T-cell (primary cell): ENCODE data around the gene MCM10. TPM values are rescaled to one million over a fixed set of nuclear protein-coding genes. Genes with fewer than 3 reads are reported as not detected.
"Not testable (repeated sequence)": the region's sequence is repeated elsewhere in the genome, so short reads cannot be mapped to it uniquely, and the experiment has no call there.

Experiments
- ATAC-seq, 4 experiments: fragments of 200-7000 bp in 3 of 4; fragments of 150-1000 bp in 1 of 4; cut with Tn5 transposase; replicated peaks in 1 of 4; 1 replicate in 3 of 4; 2 replicates in 1 of 4; pipeline ENCODE4 v1.10.0; 2021; ENCODE audit warnings: moderate library complexity in 3 of 4, mild to moderate bottlenecking in 2 of 4, moderate number of reproducible peaks in 1 of 4
- CTCF ChIA-PET, 2 donors: fragments of 300-600 bp; sonication (Branson Sonifier 250); formaldehyde crosslinking; loops; one replicate each; lab custom pipeline; 2022; ENCODE audit warnings: antibody characterized with exemption in 2 of 2; lab: Charles Lee
- POLR2A ChIA-PET, 2 donors: fragments of 300-600 bp; sonication (Branson Sonifier 250); formaldehyde crosslinking; loops; one replicate each; lab custom pipeline; 2022; ENCODE audit warnings: antibody characterized with exemption in 2 of 2; lab: Charles Lee
- DNase-seq, 35 experiments: peaks; one replicate each; pipeline versions ENCODE4 v3.0.0 to v3.0.0-alpha.2; 2013 to 2023
- H3K27ac ChIP-seq: one replicate; pipeline ENCODE4 v1.5.1; 2013; ENCODE audit warnings: low read length
- H3K27me3 ChIP-seq, 2 experiments: replicated peaks in 1 of 2; 1 replicate in 1 of 2; 2 replicates in 1 of 2; pipeline versions ENCODE4 v1.6.1 to v1.7.0; 2013; ENCODE audit warnings: low read length in 1 of 2, mixed read lengths in 1 of 2; ENCODE audit not compliant: control insufficient read depth in 2 of 2, insufficient read depth in 2 of 2; ENCODE audit errors: extremely low read depth in 1 of 2
- H3K36me3 ChIP-seq, 2 donors: 1 replicate in 1 of 2; 2 replicates in 1 of 2; pipeline versions ENCODE4 v1.6.1 to v1.7.0; 2013; ENCODE audit warnings: low read length in 1 of 2; ENCODE audit not compliant: control insufficient read depth in 2 of 2, insufficient read depth in 1 of 2; ENCODE audit errors: extremely low read depth in 1 of 2
- H3K4me1 ChIP-seq, 2 experiments: 1 replicate in 1 of 2; 2 replicates in 1 of 2; pipeline versions ENCODE4 v1.6.1 to v1.7.0; 2013; ENCODE audit warnings: low read length in 2 of 2, mixed read lengths in 1 of 2; ENCODE audit not compliant: insufficient read depth in 2 of 2, control insufficient read depth in 1 of 2; ENCODE audit errors: extremely low read depth in 1 of 2
- H3K4me3 ChIP-seq, 2 donors: 1 replicate in 1 of 2; 2 replicates in 1 of 2; pipeline versions ENCODE4 v1.5.1 to v1.7.0; 2013; ENCODE audit warnings: mild to moderate bottlenecking in 2 of 2, low read length in 1 of 2, moderate library complexity in 1 of 2; ENCODE audit not compliant: control insufficient read depth in 1 of 2; ENCODE audit errors: extremely low read depth in 1 of 2
- H3K9me3 ChIP-seq: 2 replicates; pipeline ENCODE4 v1.7.0; 2013
- H3K27ac Mint-ChIP-seq, 2 donors: one replicate each; pipeline ENCODE4 v1.8.0; 2020 to 2021; ENCODE audit warnings: mild to moderate bottlenecking in 2 of 2, mixed read lengths in 2 of 2
- H3K27me3 Mint-ChIP-seq, 2 donors: one replicate each; pipeline ENCODE4 v1.8.0; 2021 to 2022; ENCODE audit warnings: mixed read lengths in 2 of 2
- H3K36me3 Mint-ChIP-seq: one replicate; pipeline ENCODE4 v1.8.0; 2021; ENCODE audit warnings: mixed read lengths
- H3K4me1 Mint-ChIP-seq, 3 donors: one replicate each; pipeline ENCODE4 v1.8.0; 2020 to 2022; ENCODE audit warnings: mixed read lengths in 3 of 3, mild to moderate bottlenecking in 1 of 3
- H3K4me3 Mint-ChIP-seq, 3 donors: one replicate each; pipeline ENCODE4 v1.8.0; 2020 to 2022; ENCODE audit warnings: mild to moderate bottlenecking in 3 of 3, mixed read lengths in 3 of 3, moderate library complexity in 3 of 3
- H3K9me3 Mint-ChIP-seq, 3 donors: one replicate each; pipeline ENCODE4 v1.8.0; 2020 to 2022; ENCODE audit warnings: mixed read lengths in 3 of 3
- WGBS: methylation state at CpG from one replicate; pipeline ENCODE4 v1.1.5; 2013; ENCODE audit warnings: missing lambda C conversion rate; ENCODE audit not compliant: insufficient coverage; 5-methylcytosine and 5-hydroxymethylcytosine counted together
- total RNA-seq, 35 experiments: library from RNA in 6 of 35; stranded (reverse) in 6 of 35; fragments of 120-200 nt in 1 of 35; gene quantifications; one replicate each; pipeline versions ENCODE4 v1.2.1 to v1.2.4 and lab custom pipeline; 2013 to 2026

The MCM10 gene
- total RNA-seq, 5 donors from 2014 or later (not counting 1 experiment from before 2014, with no cell fraction given): 0.65 to 1.4 (median 0.82) TPM

- Mint-ChIP-seq H3K9me3 (peaks cover 12 to 32% (median 15%) of the 10 kb centered on the region in 3 donors), H3K4me3 (no peak overlapping the region), H3K4me1 (no peaks in the 10 kb centered on the region), H3K27me3 (no peaks in the 10 kb centered on the region), H3K27ac (no peak overlapping the region), H3K36me3 (peaks cover 46% of the 10 kb centered on the region)
- ChIA-PET CTCF (interaction anchor here in 1 of 2 donors (0.6 kb wide), 1 partner anchor 10 kb away, joined by 12 read pairs; no protein-coding TSS in a partner anchor), POLR2A (interaction anchor here in 1 of 2 donors (0.6 kb wide), 1 partner anchor 33 kb away, joined by 4 read pairs; no protein-coding TSS in a partner anchor)
- Histone ChIP-seq H3K27me3 (no peaks in the 10 kb centered on the region), H3K9me3 (peaks cover 2% of the 10 kb centered on the region), H3K36me3 (peaks cover 3 to 37% of the 10 kb centered on the region in 2 donors), H3K4me3 (no peak overlapping the region), H3K27ac (no peak overlapping the region), H3K4me1 (no peaks in the 10 kb centered on the region)
- DNase-seq (no peak), ATAC-seq (no peak)
- no CpG with 5 or more reads among the region's 1 CpG for WGBS
These were observed 17.6 kb upstream of the MCM10 start for GRCh38 chr10:13143766-13144165.

- no peaks in the 10 kb centered on the region for H3K27me3 ChIP-seq
- Mint-ChIP-seq H3K4me1 (no peaks in the 10 kb centered on the region), H3K4me3 (no peak overlapping the region), H3K36me3 (peaks cover 40% of the 10 kb centered on the region), H3K9me3 (peaks cover 12 to 39% (median 15%) of the 10 kb centered on the region in 3 donors), H3K27me3 (no peaks in the 10 kb centered on the region), H3K27ac (no peak overlapping the region)
- WGBS: 67% methylated on average over 2 of the region's 3 CpGs
- H3K9me3 ChIP-seq: peaks cover 2% of the 10 kb centered on the region
- DNase-seq (no peak), ATAC-seq (no peak)
- no peak overlapping the region for H3K27ac ChIP-seq
- H3K36me3 ChIP-seq: peaks cover 3 to 34% of the 10 kb centered on the region in 2 donors
- CTCF ChIA-PET: no interaction called here
- H3K4me1 ChIP-seq: no peaks in the 10 kb centered on the region
- POLR2A ChIA-PET: no interaction called here
- H3K4me3 ChIP-seq: no peak overlapping the region
These were observed 16.5 kb upstream of the MCM10 start for GRCh38 chr10:13144814-13145213.

GRCh38 chr10:13146379-13146778, 15.0 kb upstream of the MCM10 start:
- CTCF ChIA-PET: no interaction called here
- Mint-ChIP-seq H3K4me3 (no peak overlapping the region), H3K9me3 (peaks cover 12 to 50% (median 17%) of the 10 kb centered on the region in 3 donors), H3K36me3 (peaks cover 26% of the 10 kb centered on the region), H3K4me1 (no peaks in the 10 kb centered on the region), H3K27me3 (no peaks in the 10 kb centered on the region), H3K27ac (no peak overlapping the region)
- Histone ChIP-seq H3K4me3 (no peak overlapping the region), H3K27me3 (no peaks in the 10 kb centered on the region), H3K9me3 (peaks cover 2% of the 10 kb centered on the region), H3K36me3 (peaks cover 3 to 18% of the 10 kb centered on the region in 2 donors), H3K27ac (no peak overlapping the region), H3K4me1 (no peaks in the 10 kb centered on the region)
- POLR2A ChIA-PET: no interaction called here
- DNase-seq (no peak), ATAC-seq (no peak)
- WGBS: no CpG with 5 or more reads among the region's 1 CpG

- Histone ChIP-seq H3K27me3 (no peaks in the 10 kb centered on the region), H3K9me3 (peaks cover 2% of the 10 kb centered on the region), H3K4me1 (no peaks in the 10 kb centered on the region), H3K27ac (no peak overlapping the region), H3K4me3 (no peak overlapping the region), H3K36me3 (peaks cover 3 to 14% of the 10 kb centered on the region in 2 donors)
- Mint-ChIP-seq H3K4me3 (no peak overlapping the region), H3K36me3 (peaks cover 23% of the 10 kb centered on the region), H3K4me1 (no peaks in the 10 kb centered on the region), H3K9me3 (peaks cover 12 to 50% (median 17%) of the 10 kb centered on the region in 3 donors), H3K27me3 (no peaks in the 10 kb centered on the region), H3K27ac (no peak overlapping the region)
- POLR2A ChIA-PET: no interaction called here
- ATAC-seq (no peak), DNase-seq (no peak)
- CTCF ChIA-PET: no interaction called here
These were observed 14.2 kb upstream of the MCM10 start for GRCh38 chr10:13147161-13147560.

GRCh38 chr10:13152296-13152695, 9.1 kb upstream of the MCM10 start:
- CTCF ChIA-PET: no interaction called here
- no peak for ATAC-seq

GRCh38 chr10:13155860-13156259, 5.5 kb upstream of the MCM10 start:
- H3K27me3 Mint-ChIP-seq, H3K4me3 Mint-ChIP-seq, H3K4me1 ChIP-seq, H3K9me3 Mint-ChIP-seq, H3K27ac ChIP-seq, CTCF ChIA-PET, POLR2A ChIA-PET, H3K4me3 ChIP-seq, H3K9me3 ChIP-seq, H3K36me3 ChIP-seq, H3K27ac Mint-ChIP-seq, H3K27me3 ChIP-seq, H3K36me3 Mint-ChIP-seq, DNase-seq, ATAC-seq: not testable (repeated sequence)
- no CpG with 5 or more reads among the region's 4 CpGs for WGBS
- peaks cover 3 to 22% (median 6%) of the 10 kb centered on the region in 3 donors for H3K4me1 Mint-ChIP-seq

More at GRCh38 chr10:13152296-13152695, 9.1 kb upstream of the MCM10 start:
- no peak overlapping the region for H3K4me3 Mint-ChIP-seq
- H3K36me3 ChIP-seq: no peaks in the 10 kb centered on the region
- H3K36me3 Mint-ChIP-seq: peaks cover 5% of the 10 kb centered on the region
- H3K4me1 Mint-ChIP-seq: peaks cover 0 to 6% (median 0%) of the 10 kb centered on the region in 3 donors
- no peaks in the 10 kb centered on the region for H3K27me3 ChIP-seq
- H3K4me1 ChIP-seq: no peaks in the 10 kb centered on the region
- no peak overlapping the region for H3K4me3 ChIP-seq
- POLR2A ChIA-PET: no interaction called here
- 85% methylated on average over 2 of the region's 3 CpGs for WGBS
- H3K27ac ChIP-seq: no peak overlapping the region
- H3K27me3 Mint-ChIP-seq: no peaks in the 10 kb centered on the region
- no peaks in the 10 kb centered on the region for H3K9me3 ChIP-seq
- no peak overlapping the region for H3K27ac Mint-ChIP-seq
- peaks cover 4 to 21% (median 6%) of the 10 kb centered on the region in 3 donors for H3K9me3 Mint-ChIP-seq
- DNase-seq: no peak
